ENCODE data around the gene TRAPPC5. TPM values are rescaled to one million over a fixed set of nuclear protein-coding genes. Genes with fewer than 3 reads are reported as not detected.

The TRAPPC5 gene
- total RNA-seq, 1 donor from 2014 or later = 108 TPM

DNA sequence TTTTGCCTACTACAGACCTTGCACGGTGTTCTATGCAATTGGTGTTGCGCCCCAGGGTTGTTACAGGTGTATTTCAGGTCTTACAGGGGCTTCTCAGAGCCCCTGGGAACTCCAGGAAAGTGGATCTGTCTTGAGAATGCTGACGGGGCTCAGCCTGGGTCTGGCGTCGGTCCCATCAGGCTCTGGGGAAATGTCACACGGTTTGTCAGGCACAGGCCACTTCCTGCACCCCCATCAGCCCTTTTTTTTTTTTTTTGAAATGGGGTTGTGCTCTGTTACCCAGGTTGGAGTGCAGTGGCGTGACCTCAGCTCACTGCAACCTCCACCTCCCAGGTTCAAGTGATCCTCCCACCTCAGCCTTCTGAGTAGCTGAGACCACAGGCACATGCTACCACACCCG, 38.0 kb downstream of the TRAPPC5 start:
- Mint-ChIP-seq H3K36me3 (ENCODE audit: unreplicated experiment) (no peaks in the 10 kb centered on the region), H3K9me3 (ENCODE audit: unreplicated experiment) (peaks cover 5% of the 10 kb centered on the region), H3K27me3 (ENCODE audit: unreplicated experiment) (peaks cover 4% of the 10 kb centered on the region)

DNA sequence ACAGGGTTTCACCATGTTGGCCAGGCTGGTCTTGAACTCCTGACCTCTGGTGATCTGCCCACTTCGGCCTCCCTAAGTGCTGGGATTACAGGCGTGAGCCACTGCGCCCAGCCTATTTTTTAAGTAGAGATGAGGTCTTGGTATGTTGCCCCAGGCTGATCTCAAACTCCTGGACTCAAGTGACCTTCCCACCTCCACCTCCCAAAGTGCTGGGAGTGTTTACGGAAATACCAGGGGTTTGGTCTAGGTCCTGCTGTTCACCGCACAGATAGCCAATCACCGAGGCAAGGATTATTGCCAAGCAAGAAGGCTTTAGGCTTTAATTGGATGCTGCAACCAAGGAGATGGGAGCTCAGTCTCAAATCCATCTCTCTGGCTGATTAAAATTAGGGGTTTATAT, 39.7 kb downstream of the TRAPPC5 start:
- peaks cover 5% of the 10 kb centered on the region for H3K9me3 Mint-ChIP-seq (ENCODE audit: unreplicated experiment)
- H3K27ac Mint-ChIP-seq (ENCODE audit: unreplicated experiment) = no peak overlapping the region
- peaks cover 9% of the 10 kb centered on the region for H3K27me3 Mint-ChIP-seq (ENCODE audit: unreplicated experiment)

More for the DNA sequence above, 38.0 kb downstream of the TRAPPC5 start:
- Mint-ChIP-seq H3K4me3 (ENCODE audit: unreplicated experiment) (no peak overlapping the region), H3K4me1 (ENCODE audit: unreplicated experiment) (no peaks in the 10 kb centered on the region), H3K27ac (ENCODE audit: unreplicated experiment) (no peak overlapping the region)
- DNase-seq (ENCODE audit: extremely low spot score, unreplicated experiment) = no peak
- TF ChIP-seq CTCF (IDR thresholded peaks at IDR 0.05) = no peak

DNA sequence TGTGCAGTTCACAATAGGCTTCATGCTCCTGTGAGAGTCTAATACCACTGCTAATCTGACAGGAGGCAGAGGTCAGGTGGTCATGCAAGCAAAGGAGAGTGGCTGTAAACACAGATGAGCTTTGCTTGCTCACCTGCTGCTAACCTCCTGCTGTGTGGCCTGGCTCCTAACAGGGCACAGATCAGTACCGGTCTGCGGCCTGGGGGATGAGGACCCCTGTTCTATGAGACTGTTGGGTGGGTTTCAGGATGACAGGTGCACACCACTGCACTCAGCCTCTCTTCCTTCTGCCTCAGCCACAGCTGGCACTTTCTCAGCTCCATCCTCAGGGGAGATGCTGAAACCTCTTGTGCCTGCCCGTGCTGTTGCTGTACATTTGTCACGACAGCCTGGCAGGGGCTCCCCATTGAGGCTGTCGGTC, 41.6 kb downstream of the TRAPPC5 start:
- H3K4me1 Mint-ChIP-seq (ENCODE audit: unreplicated experiment) = no peaks in the 10 kb centered on the region
- DNase-seq (ENCODE audit: extremely low spot score, unreplicated experiment) = no peak
- H3K9me3 Mint-ChIP-seq (ENCODE audit: unreplicated experiment) = no peaks in the 10 kb centered on the region
- H3K27me3 Mint-ChIP-seq (ENCODE audit: unreplicated experiment) = peaks cover 9% of the 10 kb centered on the region
- no peak for TF ChIP-seq CTCF (IDR thresholded peaks at IDR 0.05)
- no peaks in the 10 kb centered on the region for H3K36me3 Mint-ChIP-seq (ENCODE audit: unreplicated experiment)
- no peak overlapping the region for H3K4me3 Mint-ChIP-seq (ENCODE audit: unreplicated experiment)
- no peak overlapping the region for H3K27ac Mint-ChIP-seq (ENCODE audit: unreplicated experiment)

More for the DNA sequence above, 39.7 kb downstream of the TRAPPC5 start:
- Mint-ChIP-seq H3K4me1 (ENCODE audit: unreplicated experiment) (no peaks in the 10 kb centered on the region), H3K4me3 (ENCODE audit: unreplicated experiment) (no peak overlapping the region), H3K36me3 (ENCODE audit: unreplicated experiment) (no peaks in the 10 kb centered on the region)
- no peak for TF ChIP-seq CTCF (IDR thresholded peaks at IDR 0.05)
- DNase-seq (ENCODE audit: extremely low spot score, unreplicated experiment) = no peak

- H3K9me3 Mint-ChIP-seq (ENCODE audit: unreplicated experiment) = no peaks in the 10 kb centered on the region
- no peak overlapping the region for H3K4me3 Mint-ChIP-seq (ENCODE audit: unreplicated experiment)
- H3K4me1 Mint-ChIP-seq (ENCODE audit: unreplicated experiment) = no peaks in the 10 kb centered on the region
- H3K36me3 Mint-ChIP-seq (ENCODE audit: unreplicated experiment) = no peaks in the 10 kb centered on the region
- H3K27ac Mint-ChIP-seq (ENCODE audit: unreplicated experiment) = no peak overlapping the region
- no peak for TF ChIP-seq CTCF (IDR thresholded peaks at IDR 0.05)
- H3K27me3 Mint-ChIP-seq (ENCODE audit: unreplicated experiment) = peaks cover 35% of the 10 kb centered on the region
- no peak for DNase-seq (ENCODE audit: extremely low spot score, unreplicated experiment)
Observed at GRCh38 chr19:7725791-7726190, 45.2 kb downstream of the TRAPPC5 start.

DNA sequence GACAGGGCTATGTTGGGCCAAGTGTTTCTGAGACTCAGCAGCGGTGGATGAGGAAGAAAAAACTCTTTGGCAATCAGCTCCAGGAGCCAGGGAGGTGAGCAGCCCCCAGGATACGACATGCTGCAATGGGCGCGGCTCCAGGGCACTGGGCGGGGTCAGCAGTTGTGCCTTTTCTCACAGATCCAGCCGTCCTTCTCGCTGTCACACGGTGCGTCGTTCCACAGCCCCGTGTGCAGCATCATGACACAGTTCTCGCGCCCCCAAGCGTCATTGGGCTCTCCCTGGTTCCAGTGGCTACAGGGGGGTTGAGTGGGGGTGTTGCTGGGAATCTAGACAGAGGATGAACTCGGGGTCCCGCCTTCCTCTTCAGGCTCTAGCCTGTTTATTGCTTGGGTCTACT, 48.6 kb downstream of the TRAPPC5 start:
- Mint-ChIP-seq H3K9me3 (ENCODE audit: unreplicated experiment) (no peaks in the 10 kb centered on the region), H3K36me3 (ENCODE audit: unreplicated experiment) (no peaks in the 10 kb centered on the region), H3K27me3 (ENCODE audit: unreplicated experiment) (peaks cover 40% of the 10 kb centered on the region), H3K27ac (ENCODE audit: unreplicated experiment) (no peak overlapping the region), H3K4me3 (ENCODE audit: unreplicated experiment) (no peak overlapping the region), H3K4me1 (ENCODE audit: unreplicated experiment) (no peaks in the 10 kb centered on the region)
- no peak for TF ChIP-seq CTCF (IDR thresholded peaks at IDR 0.05)
- no peak for DNase-seq (ENCODE audit: extremely low spot score, unreplicated experiment)

Data from osteocyte (in vitro differentiated cells).